Prostate gland (tissue), 2 donors: ENCODE data around the gene FNBP1.

ENCODE experiments used
- CTCF ChIP-seq, 4 experiments: fragments of 200-600 bp in 2 of 4; fragments of 450-650 bp in 2 of 4; sonication (generic) in 2 of 4; IDR thresholded peaks; 1 replicate in 3 of 4; 2 replicates in 1 of 4; pipeline ENCODE4 v1.5.1; 2016 to 2019; ENCODE audit warnings: antibody characterized with exemption in 4 of 4, mild to moderate bottlenecking in 2 of 4, moderate library complexity in 2 of 4
- POLR2A ChIP-seq: fragments of 450-650 bp; IDR thresholded peaks from one replicate; pipeline ENCODE4 v1.6.1; 2016; ENCODE audit warnings: antibody characterized with exemption, mild to moderate bottlenecking
- POLR2AphosphoS5 ChIP-seq: sonication (generic); formaldehyde crosslinking; IDR thresholded peaks from one replicate; pipeline ENCODE4 v1.6.1; 2017; ENCODE audit warnings: antibody characterized with exemption

- TF ChIP-seq CTCF (IDR thresholded peaks at IDR 0.05) (no peak), POLR2A (no peak), POLR2AphosphoS5 (no peak)
These were observed 143.4 kb downstream of the FNBP1 start for GRCh38 chr9:129899620-129900019.
